ENCODE measurements around the gene GRM1. TPM values are rescaled to one million over a fixed set of nuclear protein-coding genes. Genes with fewer than 3 reads are reported as not detected.
"Not testable (repeated sequence)": the region's sequence is repeated elsewhere in the genome, so short reads cannot be mapped to it uniquely, and the experiment has no call there.

GRM1 gene
- total and polyA plus RNA-seq, 2 experiments from 2014 or later: 0.29 to 0.63 TPM

DNA sequence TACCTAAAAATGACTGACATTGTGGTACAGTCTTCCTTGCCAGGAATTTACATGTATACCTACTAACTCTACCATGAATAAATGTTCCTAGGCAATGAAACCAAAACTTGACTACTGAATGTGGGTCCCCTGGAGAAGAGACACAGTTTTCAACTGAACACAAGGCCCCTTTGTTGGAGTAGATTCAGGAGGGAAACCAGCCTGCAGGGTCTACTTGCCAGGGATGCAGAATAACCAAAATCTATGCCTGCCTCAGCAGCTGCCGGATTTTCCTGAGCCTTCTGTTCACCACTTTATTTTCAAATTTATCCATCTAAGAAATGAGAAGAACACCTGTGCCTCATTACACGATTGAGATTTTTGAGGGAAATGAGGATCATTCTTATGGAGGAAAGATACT lies 211.9 kb downstream of the GRM1 start:
- TF ChIP-seq EZH2 (IDR thresholded peaks at IDR 0.05; ENCODE audit: low read depth, unreplicated experiment) (no peak), ZNF331 (CRISPR knock-in tag; IDR thresholded peaks at IDR 0.05; ENCODE audit: low read depth) (no peak), CREB1 (CRISPR knock-in tag; IDR thresholded peaks at IDR 0.05; ENCODE audit: low read depth) (no peak), EZH2phosphoT487 (IDR thresholded peaks at IDR 0.05; ENCODE audit: unreplicated experiment) (no peak), STAT1 (IDR thresholded peaks at IDR 0.05; ENCODE audit: unreplicated experiment) (no peak), JUNB (IDR thresholded peaks at IDR 0.05; ENCODE audit: unreplicated experiment) (no peak), ZNF114 (CRISPR knock-in tag; IDR thresholded peaks at IDR 0.05) (no peak), NANOG (IDR thresholded peaks at IDR 0.05; ENCODE audit: borderline replicate concordance) (no peak)
- TF ChIP-seq, protein P1, sequence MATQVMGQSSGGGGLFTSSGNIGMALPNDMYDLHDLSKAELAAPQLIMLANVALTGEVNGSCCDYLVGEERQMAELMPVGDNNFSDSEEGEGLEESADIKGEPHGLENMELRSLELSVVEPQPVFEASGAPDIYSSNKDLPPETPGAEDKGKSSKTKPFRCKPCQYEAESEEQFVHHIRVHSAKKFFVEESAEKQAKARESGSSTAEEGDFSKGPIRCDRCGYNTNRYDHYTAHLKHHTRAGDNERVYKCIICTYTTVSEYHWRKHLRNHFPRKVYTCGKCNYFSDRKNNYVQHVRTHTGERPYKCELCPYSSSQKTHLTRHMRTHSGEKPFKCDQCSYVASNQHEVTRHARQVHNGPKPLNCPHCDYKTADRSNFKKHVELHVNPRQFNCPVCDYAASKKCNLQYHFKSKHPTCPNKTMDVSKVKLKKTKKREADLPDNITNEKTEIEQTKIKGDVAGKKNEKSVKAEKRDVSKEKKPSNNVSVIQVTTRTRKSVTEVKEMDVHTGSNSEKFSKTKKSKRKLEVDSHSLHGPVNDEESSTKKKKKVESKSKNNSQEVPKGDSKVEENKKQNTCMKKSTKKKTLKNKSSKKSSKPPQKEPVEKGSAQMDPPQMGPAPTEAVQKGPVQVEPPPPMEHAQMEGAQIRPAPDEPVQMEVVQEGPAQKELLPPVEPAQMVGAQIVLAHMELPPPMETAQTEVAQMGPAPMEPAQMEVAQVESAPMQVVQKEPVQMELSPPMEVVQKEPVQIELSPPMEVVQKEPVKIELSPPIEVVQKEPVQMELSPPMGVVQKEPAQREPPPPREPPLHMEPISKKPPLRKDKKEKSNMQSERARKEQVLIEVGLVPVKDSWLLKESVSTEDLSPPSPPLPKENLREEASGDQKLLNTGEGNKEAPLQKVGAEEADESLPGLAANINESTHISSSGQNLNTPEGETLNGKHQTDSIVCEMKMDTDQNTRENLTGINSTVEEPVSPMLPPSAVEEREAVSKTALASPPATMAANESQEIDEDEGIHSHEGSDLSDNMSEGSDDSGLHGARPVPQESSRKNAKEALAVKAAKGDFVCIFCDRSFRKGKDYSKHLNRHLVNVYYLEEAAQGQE (IDR thresholded peaks at IDR 0.05; ENCODE audit: unreplicated experiment): no peak
- TF ChIP-seq, protein P2, sequence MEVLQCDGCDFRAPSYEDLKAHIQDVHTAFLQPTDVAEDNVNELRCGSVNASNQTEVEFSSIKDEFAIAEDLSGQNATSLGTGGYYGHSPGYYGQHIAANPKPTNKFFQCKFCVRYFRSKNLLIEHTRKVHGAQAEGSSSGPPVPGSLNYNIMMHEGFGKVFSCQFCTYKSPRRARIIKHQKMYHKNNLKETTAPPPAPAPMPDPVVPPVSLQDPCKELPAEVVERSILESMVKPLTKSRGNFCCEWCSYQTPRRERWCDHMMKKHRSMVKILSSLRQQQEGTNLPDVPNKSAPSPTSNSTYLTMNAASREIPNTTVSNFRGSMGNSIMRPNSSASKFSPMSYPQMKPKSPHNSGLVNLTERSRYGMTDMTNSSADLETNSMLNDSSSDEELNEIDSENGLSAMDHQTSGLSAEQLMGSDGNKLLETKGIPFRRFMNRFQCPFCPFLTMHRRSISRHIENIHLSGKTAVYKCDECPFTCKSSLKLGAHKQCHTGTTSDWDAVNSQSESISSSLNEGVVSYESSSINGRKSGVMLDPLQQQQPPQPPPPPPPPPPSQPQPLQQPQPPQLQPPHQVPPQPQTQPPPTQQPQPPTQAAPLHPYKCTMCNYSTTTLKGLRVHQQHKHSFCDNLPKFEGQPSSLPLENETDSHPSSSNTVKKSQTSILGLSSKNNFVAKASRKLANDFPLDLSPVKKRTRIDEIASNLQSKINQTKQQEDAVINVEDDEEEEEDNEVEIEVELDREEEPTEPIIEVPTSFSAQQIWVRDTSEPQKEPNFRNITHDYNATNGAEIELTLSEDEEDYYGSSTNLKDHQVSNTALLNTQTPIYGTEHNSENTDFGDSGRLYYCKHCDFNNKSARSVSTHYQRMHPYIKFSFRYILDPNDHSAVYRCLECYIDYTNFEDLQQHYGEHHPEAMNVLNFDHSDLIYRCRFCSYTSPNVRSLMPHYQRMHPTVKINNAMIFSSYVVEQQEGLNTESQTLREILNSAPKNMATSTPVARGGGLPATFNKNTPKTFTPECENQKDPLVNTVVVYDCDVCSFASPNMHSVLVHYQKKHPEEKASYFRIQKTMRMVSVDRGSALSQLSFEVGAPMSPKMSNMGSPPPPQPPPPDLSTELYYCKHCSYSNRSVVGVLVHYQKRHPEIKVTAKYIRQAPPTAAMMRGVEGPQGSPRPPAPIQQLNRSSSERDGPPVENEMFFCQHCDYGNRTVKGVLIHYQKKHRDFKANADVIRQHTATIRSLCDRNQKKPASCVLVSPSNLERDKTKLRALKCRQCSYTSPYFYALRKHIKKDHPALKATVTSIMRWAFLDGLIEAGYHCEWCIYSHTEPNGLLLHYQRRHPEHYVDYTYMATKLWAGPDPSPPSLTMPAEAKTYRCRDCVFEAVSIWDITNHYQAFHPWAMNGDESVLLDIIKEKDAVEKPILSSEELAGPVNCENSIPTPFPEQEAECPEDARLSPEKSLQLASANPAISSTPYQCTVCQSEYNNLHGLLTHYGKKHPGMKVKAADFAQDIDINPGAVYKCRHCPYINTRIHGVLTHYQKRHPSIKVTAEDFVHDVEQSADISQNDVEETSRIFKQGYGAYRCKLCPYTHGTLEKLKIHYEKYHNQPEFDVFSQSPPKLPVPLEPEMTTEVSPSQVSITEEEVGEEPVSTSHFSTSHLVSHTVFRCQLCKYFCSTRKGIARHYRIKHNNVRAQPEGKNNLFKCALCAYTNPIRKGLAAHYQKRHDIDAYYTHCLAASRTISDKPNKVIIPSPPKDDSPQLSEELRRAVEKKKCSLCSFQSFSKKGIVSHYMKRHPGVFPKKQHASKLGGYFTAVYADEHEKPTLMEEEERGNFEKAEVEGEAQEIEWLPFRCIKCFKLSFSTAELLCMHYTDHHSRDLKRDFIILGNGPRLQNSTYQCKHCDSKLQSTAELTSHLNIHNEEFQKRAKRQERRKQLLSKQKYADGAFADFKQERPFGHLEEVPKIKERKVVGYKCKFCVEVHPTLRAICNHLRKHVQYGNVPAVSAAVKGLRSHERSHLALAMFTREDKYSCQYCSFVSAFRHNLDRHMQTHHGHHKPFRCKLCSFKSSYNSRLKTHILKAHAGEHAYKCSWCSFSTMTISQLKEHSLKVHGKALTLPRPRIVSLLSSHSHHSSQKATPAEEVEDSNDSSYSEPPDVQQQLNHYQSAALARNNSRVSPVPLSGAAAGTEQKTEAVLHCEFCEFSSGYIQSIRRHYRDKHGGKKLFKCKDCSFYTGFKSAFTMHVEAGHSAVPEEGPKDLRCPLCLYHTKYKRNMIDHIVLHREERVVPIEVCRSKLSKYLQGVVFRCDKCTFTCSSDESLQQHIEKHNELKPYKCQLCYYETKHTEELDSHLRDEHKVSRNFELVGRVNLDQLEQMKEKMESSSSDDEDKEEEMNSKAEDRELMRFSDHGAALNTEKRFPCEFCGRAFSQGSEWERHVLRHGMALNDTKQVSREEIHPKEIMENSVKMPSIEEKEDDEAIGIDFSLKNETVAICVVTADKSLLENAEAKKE (CRISPR knock-in tag; IDR thresholded peaks at IDR 0.05): no peak
- TF ChIP-seq, protein P3, sequence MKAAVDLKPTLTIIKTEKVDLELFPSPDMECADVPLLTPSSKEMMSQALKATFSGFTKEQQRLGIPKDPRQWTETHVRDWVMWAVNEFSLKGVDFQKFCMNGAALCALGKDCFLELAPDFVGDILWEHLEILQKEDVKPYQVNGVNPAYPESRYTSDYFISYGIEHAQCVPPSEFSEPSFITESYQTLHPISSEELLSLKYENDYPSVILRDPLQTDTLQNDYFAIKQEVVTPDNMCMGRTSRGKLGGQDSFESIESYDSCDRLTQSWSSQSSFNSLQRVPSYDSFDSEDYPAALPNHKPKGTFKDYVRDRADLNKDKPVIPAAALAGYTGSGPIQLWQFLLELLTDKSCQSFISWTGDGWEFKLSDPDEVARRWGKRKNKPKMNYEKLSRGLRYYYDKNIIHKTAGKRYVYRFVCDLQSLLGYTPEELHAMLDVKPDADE (IDR thresholded peaks at IDR 0.05): no peak
- no peaks in the 10 kb centered on the region for H3K27me3 ChIP-seq (ENCODE audit: insufficient read depth)
- no peak overlapping the region for H3K4me3 ChIP-seq
- no peaks in the 10 kb centered on the region for H3K4me1 ChIP-seq (ENCODE audit: insufficient read depth)
- no peaks in the 10 kb centered on the region for H4K20me1 ChIP-seq (replicated peaks; ENCODE audit: insufficient read depth)
- no peaks in the 10 kb centered on the region for H3K36me3 ChIP-seq (ENCODE audit: insufficient read depth)
- no peaks in the 10 kb centered on the region for H3K79me2 ChIP-seq (replicated peaks; ENCODE audit: insufficient read depth)
- Mint-ChIP-seq H3K9me3 (peaks cover 9% of the 10 kb centered on the region), H3K36me3 (ENCODE audit: low read depth) (peaks cover 4% of the 10 kb centered on the region; the same call in 2 of the 3 replicates), H3K27me3 (ENCODE audit: insufficient read depth, low read depth, poor library complexity) (no peaks in the 10 kb centered on the region), H3K27ac (no peak overlapping the region), H3K4me1 (no peaks in the 10 kb centered on the region), H3K4me3 (no peak overlapping the region)
- no peak overlapping the region for H2AFZ ChIP-seq
- DNase-seq (ENCODE audit: low spot score) (no peak), ATAC-seq (no peak)
- no peaks in the 10 kb centered on the region for H3F3A ChIP-seq (replicated peaks; ENCODE audit: low read depth)
- H3K4me2 ChIP-seq: no peak overlapping the region
- peaks cover 7% of the 10 kb centered on the region; the same call in 1 of the 2 replicates for H3K9me2 ChIP-seq (ENCODE audit: insufficient read depth)
- no peak overlapping the region for H3K27ac ChIP-seq (ENCODE audit: low read depth)

DNA sequence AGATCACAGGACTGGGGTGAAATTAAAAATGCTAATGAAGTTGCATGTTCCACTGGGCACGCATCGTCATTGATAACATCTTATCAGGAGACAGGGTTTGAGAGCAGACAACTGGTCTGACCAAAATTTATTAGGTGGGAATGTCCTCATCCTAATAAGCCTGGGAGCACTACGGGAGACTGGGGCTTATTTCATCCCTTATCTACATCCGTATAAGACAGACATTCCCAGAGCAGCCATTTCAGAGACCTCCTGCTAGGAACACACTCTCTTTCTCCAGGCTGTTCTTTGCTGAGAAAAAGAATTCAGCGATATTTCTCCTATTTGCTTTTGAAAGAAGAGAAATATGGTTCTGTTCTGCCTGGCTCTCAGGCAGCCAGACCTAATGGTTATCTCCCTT lies 214.8 kb downstream of the GRM1 start:
- H2AFZ ChIP-seq: not testable (repeated sequence)

More for the DNA sequence above, 214.8 kb downstream of the GRM1 start:
- DNase-seq (ENCODE audit: low spot score); H3K27ac ChIP-seq (ENCODE audit: low read depth); H3K36me3 Mint-ChIP-seq (ENCODE audit: low read depth); H3K4me1 ChIP-seq (ENCODE audit: insufficient read depth); H3K9me2 ChIP-seq (ENCODE audit: insufficient read depth); H4K20me1 ChIP-seq (replicated peaks; ENCODE audit: insufficient read depth); H3F3A ChIP-seq (replicated peaks; ENCODE audit: low read depth); H3K79me2 ChIP-seq (replicated peaks; ENCODE audit: insufficient read depth); H3K4me3 ChIP-seq; H3K27me3 ChIP-seq (ENCODE audit: insufficient read depth); H3K4me3 Mint-ChIP-seq; H3K36me3 ChIP-seq (ENCODE audit: insufficient read depth); H3K27ac Mint-ChIP-seq; H3K4me1 Mint-ChIP-seq; H3K9me3 Mint-ChIP-seq; H3K4me2 ChIP-seq; ATAC-seq; H3K27me3 Mint-ChIP-seq (ENCODE audit: insufficient read depth, low read depth, poor library complexity): not testable (repeated sequence)
